Stimulated activated CD4-positive, alpha-beta T cell treated with anti-CD3 and anti-CD28 coated beads, Interleukin-2, amount 100 ng/mL, for 48 hours (primary cell): ENCODE results near the gene DBNL.

Experiments
- DNase-seq, 2 donors: peaks; one replicate each; pipeline ENCODE4 v3.0.0-alpha.2; 2020

DBNL gene

DNA sequence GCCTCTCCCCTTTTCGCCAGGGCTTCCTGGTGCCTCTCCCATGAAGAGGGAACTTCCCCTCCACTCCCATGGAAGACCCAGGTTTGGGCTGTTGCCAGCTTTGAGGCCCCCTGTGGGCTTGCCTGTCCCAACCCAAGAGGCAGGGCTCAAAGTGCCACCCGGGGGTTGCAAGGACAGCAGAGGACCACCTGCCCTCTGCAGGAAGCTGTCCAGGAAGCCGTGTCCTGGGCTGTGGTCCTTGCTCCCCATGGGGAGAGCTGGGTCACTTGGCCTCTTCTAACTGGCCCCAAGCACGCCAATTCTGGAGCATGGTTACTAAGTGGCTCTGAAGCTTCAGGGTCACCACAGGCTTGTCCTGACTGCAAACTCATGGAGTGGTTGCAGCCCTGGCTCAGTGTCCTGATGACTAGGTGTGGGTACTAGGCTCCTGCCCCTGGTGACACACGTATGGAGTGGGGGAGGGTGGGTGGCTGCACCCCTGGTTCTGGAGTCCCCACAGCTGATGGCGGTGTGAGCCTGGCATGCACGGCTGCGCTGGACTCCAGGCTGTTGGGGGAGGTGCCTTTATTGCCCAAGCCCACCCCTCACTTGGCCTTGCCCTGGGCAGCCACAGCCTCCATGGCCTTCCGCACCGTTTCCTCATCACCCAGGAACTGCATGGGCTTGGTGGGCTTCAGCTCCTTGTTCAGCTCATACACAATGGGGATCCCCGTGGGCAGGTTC lies 17.8 kb downstream of the DBNL start:
- no peak for DNase-seq

DNA sequence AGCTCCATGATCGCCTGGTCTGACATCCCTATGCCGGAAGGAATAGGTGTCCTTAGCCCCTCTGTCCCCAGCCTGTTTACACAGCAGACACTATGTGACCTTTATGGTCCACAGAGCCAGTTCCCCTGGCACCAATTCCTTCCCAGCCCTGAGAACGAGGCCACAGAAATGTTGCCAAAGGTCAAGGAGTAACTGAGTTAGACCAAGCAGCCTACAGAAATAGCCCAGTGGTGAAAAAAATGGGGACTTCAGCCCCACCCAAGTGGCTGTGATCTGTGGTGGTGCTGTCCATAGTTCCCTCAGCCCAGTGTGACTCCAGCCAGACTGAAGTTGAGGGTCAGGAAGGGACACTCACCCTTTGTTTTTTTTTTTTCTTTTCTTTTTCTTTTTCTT lies 18.4 kb downstream of the DBNL start:
- no peak for DNase-seq

DNA sequence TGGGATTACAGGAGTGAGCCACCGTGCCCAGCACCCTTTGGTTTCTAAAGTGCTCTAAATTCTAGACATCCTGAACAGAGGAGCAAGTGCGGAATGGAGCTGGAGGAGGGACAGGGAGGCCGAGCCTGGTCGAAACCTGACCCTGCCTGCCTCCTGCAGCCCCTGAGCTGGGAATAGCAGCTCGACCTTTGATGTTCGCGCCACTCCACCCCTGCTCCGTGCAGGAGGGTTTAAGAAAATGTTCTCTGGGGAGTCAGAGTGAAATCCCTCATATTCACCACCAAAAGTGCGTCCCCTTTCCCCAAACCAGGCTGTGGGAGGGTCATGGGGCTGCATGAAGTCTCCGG lies 19.0 kb downstream of the DBNL start:
- DNase-seq = no peak

DNA sequence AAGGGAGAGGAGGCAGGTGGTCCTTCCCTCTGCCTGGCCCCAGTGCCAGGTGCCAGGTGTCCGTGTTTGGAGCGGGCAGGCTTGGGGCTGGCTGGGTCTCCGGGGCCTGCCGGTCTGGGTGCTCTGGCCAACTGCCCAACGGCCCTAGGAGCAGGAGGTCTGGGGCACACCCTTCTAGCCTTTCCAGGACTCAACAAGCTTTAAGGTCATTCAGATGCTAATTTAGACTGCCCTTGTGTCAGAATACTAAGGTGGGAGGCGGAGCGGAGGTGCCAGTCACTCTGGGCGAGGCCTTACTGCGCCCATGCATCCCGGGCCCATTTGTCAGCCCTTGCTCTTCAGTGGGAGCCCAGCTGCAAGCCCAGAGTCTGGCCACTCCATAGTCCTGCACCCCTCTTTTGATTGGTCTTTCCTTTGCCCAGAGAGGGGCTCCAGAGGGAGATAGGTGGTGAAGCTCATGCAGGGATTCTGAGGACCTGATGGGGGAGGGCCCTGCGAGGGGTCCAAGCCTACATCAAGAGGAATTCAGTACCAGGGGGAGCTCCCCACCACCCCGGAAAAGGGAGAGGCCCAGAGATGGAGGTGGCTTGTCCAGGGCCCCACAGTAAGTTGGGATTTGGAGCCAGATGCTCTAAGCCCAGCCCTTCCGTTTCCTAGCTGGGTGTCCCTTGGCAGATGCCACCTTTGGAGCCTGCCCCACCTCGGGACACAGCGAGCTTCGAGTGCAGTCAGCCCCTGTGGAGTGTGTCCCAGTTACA lies 19.6 kb downstream of the DBNL start:
- no peak for DNase-seq

DNA sequence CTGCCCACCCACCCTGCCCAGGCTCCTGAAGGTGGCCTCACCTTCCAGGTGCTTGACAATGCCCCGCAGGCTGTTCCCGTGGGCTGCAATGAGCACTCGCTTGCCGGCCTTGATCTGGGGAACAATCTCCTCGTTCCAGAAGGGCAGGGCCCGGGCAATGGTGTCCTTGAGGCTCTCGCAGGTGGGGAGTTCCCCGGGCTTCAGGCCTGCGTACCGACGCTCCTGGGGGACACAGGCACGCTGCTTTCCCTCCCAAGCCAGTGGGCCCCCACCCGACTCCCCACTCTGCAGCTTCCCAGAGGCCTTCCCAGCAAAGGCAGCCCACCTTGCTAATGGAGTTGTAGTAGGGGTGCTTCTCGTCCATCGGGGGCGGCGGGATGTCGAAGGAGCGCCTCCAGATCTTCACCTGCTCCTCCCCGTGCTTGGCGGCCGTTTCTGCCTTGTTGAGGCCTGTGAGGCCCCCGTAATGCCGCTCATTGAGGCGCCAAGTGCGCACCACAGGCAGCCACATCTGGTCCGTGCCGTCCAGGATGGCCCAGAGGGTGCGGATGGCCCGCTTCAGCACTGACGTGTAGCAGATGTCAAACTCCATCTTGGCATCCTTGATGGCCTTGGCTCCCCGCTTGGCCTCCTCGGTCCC lies 20.4 kb downstream of the DBNL start:
- no peak for DNase-seq

DNA sequence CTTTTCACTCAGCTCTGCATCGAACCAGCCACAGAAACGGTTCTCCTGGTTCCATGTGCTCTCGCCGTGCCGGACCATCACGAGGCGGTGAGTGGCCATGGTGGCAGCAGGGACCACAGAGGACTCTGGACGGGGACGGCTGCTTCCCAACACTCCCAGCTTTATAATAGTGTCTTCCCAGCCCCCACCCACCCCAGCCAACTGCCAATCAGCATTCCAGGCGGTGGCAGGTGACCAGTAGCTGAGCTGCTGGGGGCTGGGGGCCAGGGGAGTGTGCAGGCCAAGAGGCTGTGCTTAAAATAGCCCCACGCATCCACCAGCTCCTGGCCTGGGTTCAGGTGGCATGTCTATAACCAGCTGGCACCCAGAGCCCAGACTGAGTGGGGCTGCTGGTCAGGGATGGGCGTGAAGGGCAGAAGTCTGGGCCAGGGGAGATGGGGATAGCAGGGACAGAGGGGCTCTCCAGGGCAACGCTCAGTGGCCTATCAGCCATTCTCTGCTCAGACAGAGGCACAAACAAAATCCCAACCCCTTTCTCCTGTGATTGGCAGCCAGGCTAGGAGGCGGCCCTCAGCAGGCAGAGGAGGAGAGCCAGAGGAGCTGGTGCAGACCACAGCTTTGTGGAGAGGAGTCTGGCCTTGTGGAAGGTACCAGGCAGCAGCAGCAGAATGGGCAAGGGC lies 21.1 kb downstream of the DBNL start, which contains the start of gene PGAM2:
Gene PGAM2 (minus strand): TSS at position 137 of the 680 bp plus-strand sequence. CDS start 38 bp downstream, at position 99.
- DNase-seq = no peak

DNA sequence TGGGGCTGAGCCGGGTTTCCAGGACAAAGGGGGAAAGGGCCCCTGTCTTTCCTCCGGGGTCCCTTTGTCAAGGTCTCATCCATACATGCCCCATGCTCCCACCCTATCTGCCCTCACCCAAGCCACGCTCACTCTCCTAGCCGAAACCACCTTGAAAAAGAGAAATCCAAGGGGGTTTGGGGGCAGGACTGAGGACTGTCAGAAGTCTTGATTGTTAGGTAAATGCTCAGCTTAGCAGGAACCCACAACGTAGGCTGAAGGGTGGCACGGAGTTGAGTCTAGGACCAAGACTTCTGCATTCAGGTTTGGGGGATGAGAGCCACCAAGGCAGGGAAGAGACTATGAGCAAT lies 21.6 kb downstream of the DBNL start:
- no peak for DNase-seq

DNA sequence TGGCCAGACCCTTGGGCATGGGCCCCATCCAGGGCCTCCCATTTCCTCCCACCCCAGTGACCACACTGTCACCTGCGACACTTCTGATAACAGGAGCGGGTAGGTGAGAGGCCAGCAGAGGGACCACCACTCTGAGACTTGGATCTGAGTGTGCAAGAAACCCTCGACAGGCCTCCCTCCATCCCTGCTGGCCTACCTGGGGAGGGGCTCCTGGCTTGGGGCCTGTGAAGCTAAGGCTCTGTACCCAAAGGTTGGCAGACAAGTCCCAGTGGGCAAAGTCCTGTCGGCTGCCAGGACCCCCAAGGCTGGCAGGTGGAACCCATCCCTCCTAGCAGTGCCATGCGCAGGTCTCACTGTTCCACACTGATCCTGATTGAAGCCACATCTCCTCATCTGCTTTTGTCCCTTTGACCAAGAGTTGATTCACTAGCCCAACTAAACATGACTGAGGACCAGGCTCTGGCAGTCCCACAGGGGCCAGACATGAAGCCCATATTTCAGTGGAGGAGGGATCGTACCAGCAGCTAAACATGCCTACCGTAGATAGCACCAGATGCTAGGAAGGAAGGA lies 22.1 kb downstream of the DBNL start:
- DNase-seq = no peak

DNA sequence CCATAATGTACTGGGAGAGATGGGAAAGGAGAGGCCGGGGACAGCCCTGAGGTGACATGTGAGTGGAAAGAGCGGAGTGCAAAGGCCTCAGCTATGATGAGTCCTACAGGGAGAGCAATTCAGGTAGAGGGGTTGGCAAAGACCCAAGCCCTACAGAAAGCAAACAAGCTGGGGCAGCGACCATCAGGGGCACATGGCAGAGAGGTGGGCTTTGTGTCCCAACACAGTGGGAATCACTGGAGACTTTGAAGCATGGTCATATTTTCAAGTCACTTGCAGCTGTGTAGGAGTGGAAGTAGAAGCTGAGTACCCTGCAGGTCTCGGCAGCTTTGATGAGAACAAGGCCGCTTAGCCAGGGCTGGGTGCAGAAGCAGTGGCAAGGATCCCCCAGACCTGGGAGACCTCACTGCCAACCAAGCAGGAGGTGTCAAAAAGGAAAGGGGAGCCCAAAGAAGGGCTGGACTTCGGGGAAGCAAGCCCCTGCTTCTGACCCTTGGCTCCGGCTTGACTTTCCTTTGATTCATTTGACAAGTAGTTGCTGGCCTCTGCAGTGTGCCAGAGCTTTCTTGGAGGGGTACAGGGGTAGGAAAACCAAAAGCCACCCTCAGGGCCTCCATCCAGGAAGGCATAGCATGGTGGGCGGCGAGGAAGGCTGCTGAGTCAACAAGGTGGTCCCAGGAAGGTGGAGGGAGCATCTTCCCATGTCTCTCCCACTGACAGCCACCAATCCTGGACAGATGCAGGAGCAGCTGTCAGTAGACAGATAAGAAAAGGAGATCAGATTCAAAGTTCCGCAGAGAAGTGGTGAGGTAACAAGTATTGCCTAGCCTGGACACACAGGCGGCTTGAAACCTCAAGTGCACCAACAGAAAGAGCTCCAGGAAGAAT lies 22.8 kb downstream of the DBNL start:
- no peak for DNase-seq

DNA sequence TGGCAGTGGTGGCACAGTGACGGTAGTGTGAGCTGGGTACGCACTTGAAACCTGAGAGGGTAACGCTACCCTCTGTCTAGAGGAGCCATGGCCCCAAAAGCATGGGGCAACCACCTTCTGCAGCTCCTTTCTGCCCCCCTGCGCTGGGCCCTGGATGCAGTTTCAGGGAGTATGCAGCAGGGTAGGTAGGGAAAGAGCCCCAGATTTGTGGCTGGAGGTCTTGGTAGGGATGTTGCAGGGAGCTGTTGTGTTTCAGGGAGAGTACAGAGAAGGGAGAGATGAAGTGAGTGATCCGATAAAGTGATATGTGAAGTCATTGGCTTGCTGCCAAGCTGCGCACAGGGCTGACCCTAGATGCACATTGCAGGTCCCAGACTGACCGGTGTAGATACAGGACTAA lies 23.6 kb downstream of the DBNL start:
- no peak for DNase-seq

DNA sequence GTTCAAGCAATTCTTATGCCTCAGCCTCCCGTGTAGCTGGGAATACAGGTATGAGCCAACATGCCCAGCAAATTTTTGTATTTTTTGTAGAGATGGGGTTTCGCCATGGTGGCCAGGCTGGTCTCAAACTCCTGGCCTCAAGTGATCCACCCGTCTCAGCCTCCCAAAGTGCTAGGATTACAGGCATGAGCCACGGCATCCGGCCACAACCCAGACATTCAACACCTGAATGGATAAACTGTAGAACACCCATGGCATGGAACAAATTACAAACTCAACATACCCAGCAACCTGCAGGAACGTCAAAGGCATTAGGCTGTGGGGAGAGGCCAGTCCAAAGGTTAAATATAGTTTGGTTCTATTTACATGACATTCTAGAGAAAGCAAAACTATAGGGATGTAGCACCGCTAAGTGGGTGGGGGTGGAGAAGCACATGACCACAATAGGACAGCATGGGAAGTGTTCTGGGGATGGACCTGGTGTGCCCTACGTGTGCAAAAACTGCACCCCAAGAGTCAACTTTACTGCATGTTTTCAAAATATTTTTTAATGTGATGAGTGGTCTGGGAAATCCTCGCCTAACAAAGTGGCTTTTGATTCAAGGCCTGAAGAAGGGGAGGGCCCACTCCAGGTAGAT lies 27.3 kb downstream of the DBNL start:
- DNase-seq = no peak

DNA sequence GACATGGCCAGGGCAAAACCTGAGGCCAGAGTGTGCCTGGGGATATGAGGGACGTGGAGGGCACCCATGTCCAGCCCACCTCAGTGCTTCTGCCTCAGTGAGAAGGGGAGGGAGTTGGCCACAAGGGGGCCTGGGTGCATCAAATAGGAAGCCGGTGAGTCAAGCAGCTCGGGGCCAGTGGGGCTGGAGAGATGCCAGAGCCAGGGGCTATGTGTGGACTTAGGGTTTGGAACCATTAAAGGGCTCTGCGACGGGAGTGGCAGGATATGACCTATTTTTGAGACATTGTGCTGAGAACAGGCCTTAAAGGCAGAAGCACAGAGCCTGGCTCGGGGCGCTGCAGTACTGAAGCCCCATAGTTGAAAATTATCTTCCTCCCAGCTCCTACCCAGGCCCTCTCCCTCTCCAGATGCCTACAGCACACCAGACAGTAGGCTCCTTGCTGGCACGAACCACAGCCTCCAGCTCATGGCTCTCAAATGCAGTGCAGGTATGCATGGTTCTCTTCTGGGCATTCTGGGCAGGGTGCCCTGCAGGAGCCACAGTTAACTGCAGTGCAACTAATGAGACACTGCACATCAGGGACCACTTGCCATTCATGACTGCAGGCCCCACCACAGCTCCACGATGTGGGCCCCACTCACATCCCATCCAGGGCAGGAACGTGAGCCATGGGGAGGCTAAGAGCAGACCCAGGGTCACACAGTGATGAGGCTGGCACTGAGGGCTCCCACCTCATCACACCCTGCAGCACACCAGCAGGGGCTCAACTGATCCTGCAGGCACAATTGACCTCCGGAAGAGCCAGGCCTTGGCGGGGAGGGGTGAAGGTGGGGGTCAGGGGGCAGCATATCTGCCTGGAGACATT lies 28.1 kb downstream of the DBNL start:
- no peak for DNase-seq

DNA sequence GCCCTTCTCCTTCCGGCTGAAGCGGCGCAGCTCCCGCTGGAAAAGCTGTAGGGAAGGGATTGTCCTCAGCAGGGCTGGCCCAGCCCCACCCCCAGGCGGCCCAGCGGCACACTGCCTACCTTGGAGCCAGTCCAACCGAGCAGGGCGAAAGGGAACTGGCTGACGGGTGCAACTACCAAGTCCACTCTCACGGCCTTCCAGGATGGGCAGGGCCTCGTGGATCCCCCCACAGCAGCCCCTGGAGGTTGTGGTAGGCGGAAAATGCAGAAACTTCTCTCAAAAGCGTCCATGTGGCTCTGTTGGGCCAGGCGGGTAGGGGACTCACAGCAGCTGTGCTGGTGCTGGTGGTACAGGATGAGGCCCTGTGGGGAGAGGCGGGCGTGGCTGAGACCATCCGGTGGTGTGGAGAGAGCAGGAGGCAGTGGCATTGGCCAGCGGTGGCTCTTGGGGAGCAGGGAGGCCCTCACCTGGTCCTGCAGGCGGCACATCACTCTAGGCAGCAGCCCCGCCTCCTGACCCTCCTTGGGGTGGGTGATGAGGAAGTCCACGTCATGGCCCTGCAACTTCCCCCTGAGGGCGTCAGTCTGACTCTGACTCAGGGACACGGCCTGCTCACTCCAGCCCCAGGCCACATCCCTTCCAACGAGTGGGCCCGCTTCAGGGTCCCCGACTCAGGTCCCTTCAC lies 29.3 kb downstream of the DBNL start:
- no peak for DNase-seq

DNA sequence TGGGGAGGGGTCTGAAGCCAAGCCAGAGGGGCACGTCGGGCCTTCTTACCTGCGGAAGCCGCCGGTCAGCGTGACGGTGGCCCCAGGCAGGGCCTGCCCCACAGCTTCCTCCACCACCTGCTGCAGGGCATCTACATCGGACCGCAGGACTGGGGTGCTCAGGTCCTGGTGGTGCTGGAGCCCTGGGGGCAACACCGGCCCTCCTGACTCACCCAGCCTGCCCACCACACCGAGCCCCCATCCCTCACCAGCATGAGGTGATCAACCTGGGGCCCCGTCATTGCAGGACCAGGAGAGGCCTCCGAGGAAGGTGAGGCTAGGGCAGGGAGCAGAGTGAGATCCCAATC lies 29.8 kb downstream of the DBNL start:
- no peak for DNase-seq

DNA sequence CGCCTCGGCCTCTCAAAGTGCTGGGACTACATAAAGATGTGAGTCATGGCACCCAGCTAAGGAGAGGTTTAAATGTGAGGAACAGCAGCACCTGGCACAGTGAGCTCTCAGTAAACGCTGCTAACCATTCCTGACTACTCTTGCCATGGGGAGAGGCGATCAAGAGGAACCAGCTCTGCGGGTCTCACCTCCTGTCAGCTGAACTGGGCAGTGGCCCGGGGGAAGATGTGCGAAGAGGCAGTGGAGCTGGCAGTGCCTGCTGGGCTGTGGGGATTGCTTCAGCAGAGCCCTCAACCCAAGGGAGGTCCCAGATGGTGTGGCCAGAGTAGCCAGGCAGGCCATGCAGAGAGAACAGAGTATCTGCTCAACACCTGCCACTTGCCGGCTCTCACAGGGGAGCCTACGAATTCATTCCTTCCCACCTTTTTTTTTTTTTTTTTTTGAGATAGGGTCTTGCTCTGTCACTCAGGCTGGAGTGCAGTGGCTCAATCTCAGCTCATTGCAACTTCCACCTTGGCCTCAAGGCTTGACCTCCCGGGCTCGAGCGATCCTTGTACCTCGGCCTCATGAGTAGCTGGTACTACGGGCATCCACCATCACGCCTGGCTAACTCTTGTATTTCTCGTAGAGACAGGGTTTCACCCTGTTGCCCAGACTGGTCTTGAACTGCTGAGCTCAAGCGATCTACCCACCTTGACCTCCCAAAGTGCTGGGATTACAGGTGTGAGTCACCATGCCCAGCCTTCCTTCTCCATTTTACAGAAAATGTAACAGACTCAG lies 31.0 kb downstream of the DBNL start:
- no peak for DNase-seq

DNA sequence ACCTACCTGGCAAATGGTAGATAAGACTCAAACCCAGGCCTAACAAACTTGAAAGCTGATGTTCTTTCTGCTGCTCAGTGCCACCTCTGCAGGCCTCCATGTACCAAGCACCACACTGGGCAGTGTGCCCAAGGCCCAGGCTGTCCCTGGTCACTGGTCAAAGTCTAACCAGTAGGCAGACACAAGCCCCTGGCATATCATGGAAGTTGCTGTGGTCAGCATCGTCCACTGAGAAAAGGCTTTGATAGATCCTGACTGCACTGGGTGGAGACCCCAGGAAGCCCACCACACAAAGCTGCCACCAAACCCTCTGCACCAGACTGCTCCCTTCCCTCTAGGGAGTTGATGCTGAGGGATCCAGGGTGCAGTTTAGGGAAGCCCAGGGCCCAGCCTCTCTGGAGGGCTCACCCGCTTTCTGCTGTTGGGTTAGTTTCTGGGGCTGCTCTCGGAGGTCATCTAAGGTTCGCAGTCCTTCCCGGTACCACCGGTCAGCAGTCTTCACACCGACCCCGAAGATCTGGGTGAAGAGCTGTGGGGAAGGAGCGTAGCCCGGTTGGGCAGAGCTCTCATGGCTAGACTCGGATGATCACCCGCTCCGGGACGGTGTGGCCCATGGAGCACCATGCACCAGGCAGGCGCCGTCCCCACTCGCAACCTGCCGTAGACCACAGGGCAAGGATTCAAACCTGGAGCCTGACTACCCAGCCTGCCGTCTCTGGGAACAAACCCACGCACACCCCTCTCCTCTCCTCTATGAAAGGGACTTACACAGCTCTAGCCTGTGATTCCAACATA lies 31.8 kb downstream of the DBNL start:
- no peak for DNase-seq

DNA sequence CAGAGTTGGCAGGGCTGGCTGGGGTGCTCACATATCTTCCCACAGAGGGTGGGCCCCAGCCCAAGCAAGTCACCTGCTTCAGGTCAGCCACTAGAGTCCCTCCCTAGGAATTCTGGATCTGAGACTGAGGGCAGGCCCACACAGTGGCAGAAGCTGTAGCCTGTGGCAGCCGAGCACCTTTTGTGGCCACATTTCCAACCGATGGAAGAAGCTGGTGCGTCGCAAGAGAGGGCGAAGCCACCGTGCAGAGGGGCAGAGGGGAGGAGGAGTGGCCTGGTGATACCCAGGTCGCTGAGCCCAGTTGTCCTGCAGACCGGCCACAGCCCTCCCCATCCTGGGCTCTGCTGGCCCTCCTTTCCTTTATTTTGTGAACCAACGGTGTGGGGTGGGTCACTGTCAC lies 32.6 kb downstream of the DBNL start:
- DNase-seq = no peak

DNA sequence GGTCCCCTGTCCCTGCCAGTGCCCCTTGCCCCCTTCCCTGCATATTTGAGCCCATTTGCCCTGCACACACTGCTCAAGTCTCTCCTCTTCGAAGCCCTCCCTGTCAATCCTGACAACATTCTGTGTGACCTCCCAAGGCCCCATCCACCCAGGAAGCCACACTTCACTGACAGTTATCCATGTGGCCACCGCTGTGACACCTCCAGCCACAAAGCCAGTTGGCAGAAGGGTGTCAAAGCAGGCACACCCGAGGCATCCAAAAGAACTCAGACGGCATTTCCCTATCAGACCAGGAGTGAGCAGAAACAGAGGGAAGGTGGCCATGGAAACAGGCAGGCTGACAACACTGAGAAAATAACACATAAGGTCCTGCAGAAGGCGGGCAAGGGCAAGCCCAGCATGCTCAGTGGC lies 33.2 kb downstream of the DBNL start:
- no peak for DNase-seq

DNA sequence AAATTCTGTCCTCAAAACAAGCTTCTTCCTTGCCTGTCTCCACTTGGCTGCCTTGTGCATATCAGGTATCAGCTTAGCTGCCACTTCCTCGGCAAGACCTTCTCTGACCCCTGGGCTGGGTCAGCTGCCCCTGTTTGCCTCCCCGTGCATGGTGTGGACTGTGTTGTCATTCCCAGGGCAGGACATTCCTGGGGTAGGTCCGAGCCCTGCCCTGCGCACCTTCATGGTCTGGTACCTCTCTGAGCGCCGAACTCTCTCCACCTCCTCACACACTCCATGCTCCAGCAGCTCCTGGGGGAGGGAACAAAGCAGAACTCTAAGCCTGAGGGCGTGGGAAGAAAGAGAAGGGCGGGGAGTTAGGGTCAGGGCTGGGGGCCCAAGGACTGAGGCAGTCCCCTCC lies 34.0 kb downstream of the DBNL start:
- DNase-seq = no peak
